HG03565 (cell line): Measurements from ENCODE around the gene ADA.
A peak's percentile ranks its signal among the peaks of the same experiment; 100 is the strongest.
"Not testable (repeated sequence)": the region's sequence is repeated elsewhere in the genome, so short reads cannot be mapped to it uniquely, and the experiment has no call there.

Experiments
- ATAC-seq: cut with Tn5 transposase; IDR thresholded peaks from one replicate; pipeline ENCODE4 v1.9.1; 2021; ENCODE audit warnings: mild to moderate bottlenecking, moderate library complexity; ENCODE audit not compliant: unreplicated experiment

Gene ADA

DNA sequence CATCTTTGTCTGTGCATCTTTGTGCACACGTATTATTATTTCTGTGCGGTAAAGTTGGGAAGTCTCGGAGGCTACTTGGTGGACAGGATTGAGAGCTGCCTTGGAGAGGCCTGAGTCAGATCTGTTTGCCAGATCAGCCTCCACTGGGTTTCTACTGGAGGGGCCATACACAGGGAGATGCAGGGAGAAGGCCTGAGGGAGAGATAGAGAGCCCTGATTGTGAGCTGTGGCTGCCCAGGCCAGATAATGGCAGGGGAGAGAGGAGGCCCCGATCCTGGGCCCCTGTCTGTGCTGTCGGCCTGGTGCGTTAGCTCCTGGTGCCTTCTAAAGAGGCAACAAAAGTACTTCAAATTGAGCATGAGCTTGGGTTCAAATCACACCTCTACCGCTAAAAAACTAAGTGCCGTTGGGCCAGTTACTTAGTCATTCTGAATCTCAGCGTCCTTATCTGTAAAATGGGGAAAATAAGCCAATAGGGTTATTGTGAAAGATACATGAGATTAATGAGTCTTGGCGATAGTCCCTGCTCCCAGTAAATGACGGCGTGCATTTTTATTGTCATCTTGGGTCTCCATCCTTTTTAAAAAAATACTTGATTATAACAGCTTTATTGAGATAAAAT, 27.6 kb upstream of the ADA start:
- no peak for ATAC-seq

DNA sequence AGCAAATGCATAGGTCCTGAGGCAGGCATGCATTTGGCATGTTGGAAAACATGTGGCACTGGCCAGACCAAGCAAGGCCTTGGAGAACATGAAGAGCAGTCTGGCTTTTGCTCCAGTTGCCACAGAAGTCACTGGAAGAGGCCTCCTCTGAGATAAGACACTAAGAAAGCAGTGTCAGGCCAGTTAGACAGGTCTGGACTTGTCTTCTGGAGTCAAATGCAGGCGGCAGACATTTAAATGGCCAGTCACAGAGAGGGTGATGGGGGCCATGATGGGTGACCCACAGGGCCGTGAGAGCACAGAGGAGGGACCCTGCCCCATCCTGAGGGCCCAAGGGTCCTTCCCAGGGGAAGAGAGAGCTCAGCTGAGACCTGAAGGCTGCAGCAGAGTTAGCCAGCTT, 26.7 kb upstream of the ADA start:
- ATAC-seq, result no peak

DNA sequence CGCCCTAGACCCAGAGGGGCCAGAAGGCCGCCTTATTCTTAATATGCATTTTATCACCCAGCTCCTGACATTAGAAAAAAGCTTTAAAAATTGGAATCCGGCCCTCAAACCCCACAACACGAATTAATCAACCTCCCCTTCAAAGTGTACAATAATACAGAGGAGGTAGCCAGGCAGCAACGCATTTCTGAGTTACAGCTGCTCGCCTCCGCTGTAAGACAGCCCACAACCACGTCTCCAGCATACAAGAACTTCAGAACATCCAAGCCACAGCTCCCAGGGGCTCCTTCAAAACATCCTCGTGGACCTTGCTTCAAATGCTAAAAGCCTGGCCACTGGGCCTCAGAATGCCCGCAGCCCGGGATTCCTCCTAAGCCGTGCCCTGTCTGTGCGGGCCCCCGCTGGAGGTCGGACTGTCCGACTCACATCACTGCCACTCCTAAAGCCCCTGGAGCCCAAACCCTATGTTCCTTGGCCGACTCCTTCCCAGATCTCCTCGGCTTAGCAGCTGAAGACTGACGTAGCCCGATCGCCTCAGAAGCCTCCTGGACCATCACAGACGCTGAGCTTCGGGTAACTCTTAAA, 20.9 kb upstream of the ADA start:
- not testable (repeated sequence) for ATAC-seq

DNA sequence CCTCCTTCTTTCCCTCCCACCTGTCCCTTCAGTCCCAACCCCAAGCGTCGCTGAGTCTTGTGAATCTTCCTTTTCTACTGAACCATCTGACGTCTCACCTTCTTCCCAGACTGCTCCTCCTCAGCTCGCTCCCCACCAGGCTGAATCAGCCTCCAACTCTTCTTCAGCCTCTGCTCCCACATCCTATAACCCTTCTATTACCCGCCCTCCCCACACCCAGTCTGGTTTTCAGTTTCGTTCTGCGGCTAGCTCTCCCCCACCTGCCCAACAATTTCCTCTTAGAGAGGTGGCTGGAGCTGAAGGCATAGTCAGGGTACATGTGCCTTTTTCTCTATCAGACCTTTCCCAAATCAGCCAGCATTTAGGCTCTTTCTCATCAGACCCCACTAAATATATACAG, 20.0 kb upstream of the ADA start:
- not testable (repeated sequence) for ATAC-seq

DNA sequence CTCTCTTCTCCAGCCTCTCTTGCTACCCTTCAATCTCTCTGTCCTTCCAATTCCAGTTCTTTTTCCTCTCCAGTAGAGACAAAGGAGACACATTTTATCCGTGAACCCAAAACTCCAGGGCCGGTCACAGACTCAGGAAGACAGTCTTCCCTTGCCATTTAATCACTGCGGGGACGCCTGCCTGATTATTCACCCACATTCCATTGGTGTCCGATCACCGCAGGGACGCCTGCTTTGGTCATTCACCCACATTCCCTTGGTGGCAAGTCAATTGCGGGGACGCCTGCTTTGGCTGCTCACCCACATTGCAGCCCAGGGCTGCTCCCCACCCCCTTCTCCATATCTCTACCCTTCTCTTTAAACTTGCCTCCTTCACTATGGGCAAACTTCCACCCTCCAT, 19.4 kb upstream of the ADA start:
- not testable (repeated sequence) for ATAC-seq

DNA sequence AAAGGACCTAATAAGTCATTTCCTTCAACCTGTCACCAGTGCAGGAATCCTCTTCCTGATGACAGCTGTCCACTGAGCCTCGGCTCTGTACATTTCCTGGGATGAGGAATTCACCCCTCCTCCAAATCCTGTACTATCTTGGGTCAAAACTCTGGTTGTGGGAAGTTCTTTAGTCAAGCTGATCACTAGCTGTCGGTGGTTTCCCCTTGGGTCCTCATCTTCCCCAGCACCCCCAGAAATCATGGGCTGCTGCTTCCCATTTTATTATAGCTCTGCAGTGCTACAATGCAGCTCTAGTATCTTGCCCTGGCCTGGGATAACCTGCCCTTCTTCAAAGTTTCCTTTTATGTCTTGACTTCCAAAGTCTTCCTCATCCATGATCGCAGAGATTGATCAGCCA, 14.6 kb upstream of the ADA start:
- no peak for ATAC-seq

DNA sequence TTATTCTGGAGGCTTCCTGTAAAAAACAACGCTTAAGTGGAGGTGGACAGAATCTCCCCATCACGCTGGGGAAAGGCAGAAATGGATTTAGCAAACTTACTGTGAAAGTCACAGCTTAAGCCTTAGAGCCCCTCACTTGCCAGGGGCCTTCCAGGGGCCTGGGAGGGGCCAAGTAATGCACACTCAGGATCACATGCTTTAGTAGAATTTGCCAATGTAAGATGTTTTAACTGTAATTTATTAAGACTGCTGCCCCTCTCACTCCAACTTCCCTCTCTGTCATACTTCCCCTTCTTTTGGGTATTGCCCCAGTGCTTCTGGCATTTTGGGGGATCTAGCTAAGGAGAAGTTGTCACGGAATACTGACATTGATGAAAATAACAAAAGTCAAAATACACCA, 12.6 kb upstream of the ADA start:
- ATAC-seq, result no peak

DNA sequence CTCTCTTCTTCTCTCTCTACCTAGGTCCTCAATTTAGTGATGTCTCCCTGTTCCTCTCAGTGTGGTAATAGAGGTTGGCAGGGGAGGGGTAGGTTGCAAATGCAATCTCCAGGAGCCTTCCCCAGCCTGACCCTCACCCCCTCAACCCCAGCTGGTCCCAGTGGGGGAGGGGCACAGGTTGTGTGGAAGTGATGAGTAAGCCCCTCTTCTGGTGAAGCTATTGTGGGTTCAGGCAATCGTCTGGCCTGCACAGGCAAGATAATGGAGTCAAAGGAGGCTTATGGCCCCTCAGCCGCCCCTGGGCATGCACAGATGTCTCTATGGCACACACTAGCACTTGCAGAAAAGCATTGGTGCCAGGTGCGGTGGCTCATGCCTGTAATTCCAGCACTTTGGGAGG, 10.8 kb upstream of the ADA start:
- no peak for ATAC-seq

DNA sequence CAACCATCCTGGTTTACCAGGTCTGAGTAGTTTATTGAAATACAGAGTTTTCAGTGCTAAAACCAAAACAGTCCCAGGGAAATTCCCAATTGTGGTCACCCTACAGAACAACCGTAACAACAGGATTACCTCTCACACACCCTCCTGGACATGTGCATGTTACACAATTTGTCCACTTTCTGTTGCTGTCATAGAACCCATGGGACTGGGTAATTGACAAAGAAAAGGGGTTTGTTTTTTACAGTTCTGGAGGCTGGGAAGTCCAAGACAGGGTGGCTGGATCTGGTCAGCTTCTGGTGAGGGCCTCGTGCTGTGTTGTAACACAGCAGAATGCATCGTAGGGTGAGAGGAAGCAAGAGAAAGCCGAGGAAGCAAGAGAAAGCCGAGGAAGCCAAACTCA, 9.1 kb upstream of the ADA start:
- no peak for ATAC-seq

DNA sequence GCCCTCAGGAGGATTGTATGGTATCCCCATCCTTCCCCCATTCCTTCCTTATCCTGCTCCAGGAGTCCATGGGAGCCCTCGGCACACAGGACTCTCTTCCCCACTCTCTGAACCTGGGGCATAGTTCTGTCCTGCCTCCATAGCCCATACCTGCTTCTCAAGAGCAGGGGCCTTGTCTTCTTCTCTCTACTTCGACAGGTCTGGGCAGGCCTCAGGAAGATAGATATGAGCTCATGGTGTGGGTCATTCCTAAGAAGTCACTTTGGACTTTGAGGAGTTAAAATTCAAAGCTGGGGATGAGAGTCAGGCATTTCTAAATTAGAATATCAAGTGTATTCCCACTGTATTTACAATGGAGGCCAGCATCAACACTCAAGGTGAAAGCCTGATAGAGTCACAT, 8.4 kb upstream of the ADA start:
- ATAC-seq, result no peak

DNA sequence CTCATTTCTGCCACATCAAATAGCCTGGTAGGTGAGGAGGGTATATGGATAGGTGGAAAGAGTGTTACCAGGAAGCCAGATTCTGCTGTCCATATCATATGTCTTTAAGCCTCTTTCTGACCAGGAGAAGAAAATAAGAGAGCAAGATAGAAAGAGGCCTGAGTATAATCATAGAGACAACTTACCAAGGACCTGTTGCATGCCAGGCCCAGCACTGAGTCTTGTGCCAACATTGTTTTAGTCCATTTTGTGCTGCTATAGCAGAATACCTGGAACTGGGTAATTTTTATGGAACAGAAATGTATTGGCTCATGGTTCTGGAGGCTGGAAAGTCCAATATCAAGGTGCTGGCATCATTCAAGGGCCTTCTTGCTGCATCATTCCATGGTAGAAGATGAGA, 7.3 kb upstream of the ADA start:
- ATAC-seq, result no peak

DNA sequence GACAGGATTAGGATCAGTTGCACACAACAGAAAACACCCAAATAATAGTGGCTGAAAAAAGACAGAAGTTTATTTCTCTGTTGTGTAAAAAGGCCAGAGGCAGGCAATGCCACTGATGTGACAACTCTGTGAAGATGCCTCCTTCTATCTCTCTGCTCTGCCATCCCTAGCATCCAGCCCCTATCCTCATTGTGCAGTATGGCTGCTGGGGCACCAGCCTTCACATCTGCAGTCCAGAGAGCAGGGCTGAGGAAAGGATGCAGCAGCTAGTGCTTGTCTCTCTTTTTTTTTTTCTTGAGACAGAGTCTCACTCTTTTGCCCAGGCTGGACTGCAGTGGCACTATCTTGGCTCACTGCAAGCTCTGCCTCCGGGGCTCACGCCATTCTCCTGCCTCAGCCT, 6.4 kb upstream of the ADA start:
- no peak for ATAC-seq

DNA sequence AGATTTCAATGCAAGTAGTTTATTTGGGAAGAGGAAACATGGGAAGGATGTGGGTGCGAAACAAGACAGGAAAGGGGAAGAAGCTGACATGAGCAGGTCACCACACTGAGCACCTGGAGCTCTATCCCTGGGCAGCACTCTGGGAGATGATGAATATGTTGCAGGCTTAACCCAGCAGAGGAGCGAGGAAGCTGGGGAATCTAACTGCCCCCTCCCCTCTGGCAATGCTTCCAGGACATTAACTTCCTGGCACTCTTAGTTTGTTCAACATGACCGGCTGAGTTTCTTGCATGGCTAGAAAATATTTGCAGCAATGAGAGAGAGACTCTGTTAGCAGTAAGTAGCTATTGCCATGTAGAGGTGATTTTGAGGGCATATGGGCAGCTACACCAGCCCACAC, 4.9 kb upstream of the ADA start:
- ATAC-seq, result no peak

DNA sequence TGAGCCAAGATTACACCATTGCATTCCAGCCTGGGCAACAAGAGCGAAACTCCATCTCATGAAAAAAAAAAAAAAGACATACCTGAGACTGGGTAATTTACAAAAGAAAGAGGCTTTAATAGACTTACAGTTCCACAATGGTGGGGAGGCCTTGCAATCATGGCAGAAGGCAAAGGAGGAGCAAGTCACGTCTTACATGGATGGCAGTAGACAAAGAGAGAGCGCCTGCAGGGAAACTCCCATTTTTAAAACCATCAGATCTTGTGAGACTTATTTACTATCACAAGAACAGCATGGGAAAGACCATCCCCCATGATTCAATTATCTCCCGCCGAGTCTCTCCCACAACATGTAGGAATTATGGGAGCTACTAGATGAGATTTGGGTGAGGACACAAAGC, 2.7 kb upstream of the ADA start:
- not testable (repeated sequence) for ATAC-seq

DNA sequence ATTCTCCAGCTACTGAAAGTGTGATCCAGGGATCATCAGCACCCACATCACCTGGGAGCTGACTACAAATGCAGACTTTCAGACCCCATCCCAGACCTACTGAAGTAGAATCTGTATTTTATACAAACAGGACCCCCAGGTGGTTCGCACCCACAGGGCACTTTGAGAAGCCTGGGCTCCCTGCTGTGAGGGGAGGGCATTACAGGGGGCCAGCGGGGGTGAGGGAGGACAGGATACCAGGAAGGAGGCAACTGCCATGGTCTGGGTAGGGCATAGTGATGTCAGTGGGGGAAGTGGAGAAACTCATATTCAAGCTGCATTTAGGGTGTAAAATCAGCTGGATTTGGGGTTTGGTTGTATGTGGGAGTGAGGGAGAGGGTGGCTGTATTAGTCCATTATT, 2.0 kb upstream of the ADA start:
- no peak for ATAC-seq

DNA sequence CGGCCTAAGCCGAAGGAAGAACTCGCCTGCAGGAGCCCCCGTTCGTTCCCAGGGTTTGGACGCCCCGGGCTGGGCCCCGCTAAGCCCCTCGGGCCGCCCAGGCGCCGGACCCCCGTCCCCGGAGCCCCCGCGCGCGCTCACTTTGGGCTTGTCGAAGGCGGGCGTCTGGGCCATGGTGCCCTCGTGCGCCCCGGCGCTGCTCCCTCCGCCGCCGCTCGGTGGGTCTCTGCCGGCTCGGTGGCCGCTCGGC, 140 bp downstream of the ADA start:
- ATAC-seq, result no peak

DNA sequence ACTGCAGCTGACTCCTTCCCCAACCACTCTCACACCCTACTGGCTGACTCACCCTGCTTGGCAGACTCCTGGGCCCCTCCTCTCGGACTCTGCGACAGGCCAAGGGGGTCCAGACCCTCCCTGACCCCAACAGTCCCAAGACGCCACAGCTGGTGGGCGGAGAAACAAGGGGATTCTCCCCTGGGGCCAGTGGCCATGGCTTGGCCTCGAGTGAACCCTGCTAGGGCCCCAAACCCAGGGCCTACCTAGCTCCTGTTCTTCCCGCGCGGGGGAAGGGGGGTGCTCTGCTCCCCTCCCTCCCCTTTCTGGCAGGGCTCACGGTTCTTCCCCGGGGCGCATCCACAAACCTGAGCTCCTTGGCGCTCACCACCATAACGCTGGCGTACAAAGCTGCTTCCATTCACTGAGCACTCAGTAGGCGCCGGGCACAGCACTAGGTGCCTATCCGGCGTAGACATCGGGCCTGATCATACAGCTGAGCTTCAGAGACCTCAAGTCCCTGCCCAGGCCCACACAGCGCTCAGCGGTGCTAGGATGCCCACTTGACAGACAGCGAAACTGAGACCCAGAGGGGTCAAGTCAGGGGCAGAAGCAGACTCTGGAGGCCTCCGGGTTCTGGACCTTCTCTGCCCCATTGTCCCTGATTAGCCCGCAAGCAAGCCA, 597 bp downstream of the ADA start:
- ATAC-seq, result no peak

DNA sequence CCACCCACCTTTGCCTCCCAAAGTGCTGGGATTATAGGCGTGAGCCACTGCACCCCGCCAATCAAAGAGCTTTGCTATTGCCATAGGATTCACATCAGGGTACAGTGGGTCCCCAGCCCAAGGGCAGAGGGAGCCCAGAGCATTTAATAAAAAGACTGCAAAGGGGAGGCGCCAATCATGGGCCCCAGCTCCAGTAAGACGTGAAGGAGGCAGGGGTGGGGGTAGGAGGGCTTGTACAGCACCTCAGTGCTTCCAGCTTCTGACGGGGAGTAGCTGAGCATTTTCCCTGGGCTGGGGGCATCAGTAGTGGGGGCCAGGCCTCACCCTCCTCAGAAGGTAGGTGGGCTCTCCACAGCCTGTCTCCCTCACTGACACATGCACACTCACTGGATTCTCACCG, 1.5 kb downstream of the ADA start:
- ATAC-seq, result no peak

DNA sequence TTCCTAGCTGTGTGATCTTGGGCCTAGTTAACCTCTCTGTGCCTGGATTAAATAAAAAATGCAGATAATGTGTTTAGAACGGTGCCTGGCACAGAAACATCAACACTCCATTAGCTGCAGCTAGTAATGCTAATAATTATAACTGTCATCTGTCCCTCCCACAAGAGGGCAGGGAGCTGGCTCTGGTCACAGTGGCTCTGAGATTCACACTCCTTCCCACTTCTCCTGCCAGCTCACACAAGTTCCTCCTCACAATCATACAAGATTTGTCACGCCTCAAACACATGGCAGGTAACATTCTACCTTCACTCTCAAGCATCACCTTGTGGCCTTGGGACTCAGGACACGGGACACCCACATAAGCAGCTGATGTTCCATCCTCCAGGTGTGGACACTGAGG, 2.4 kb downstream of the ADA start:
- ATAC-seq, result no peak

DNA sequence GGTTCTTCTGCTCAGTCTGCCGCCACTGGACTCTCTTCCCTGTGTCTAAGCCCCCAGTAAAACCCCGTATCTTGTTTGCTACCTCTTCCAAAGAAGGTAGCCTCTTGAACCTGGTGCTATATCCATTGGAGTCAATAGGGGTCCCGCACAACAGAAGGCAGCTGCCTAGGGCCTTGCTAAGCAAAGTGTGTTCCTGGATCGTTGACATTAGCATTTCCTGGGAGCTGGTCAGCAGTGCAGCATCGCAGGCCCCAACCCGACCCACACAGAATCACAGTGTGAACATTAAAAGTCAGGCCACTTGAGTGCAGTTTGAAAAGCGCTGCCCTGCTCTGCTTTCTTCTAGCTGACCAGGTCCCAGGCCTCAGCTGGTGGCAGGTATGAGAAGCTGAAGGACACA, 2.9 kb downstream of the ADA start:
- ATAC-seq, result no peak

DNA sequence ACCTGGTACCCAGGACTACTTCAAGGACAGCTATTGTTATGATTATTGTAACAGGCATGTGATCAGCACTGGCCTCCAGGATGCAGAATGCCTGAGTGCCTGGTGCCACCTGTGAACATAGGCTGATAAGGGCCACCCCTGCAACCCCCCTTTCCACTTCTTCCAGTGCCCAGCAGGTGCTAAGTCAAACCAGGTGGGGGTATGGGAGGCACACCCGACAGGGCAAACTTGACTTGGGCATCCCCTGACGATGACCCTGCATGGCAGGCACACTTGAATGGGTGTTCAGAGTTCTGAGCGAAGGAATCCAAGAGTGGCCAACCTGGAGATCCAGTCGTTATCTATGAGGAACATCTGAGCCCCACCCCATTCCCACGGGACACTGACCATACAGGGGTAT, 3.4 kb downstream of the ADA start:
- ATAC-seq, result no peak

DNA sequence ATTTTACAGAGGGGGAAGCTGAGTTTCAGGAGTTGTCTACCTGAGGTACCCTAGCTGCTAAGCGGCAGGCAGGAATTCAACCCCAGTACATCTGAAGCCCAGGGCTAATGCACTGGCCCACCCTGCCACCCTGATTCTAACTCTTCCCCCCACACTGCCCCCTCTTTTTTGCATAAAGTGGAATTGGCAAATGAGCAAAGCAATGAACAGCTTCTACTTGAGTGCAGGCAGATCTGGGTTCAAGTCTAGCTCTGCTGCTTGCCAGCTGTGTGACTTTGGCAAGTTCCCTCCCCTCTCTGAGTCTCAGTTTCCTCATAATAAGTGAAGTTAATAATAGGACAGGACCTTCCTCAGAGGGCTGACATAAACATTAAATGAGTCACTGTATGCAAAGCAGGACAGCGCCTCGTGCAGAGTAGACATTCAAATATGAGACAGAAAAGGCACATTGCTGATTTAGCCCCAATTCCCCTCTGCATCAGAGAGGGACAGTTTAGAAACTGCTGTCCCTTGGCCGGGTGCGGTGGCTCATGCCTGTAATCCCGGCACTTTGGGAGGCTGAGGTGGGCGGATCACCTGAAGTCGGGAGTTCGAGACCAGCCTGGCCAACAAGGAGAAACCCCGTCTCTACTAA, 4.7 kb downstream of the ADA start:
- ATAC-seq, result peak; percentile 47
